Ovary (tissue), 9 donors: ENCODE results near the gene SLC4A3. TPM values are rescaled to one million over a fixed set of nuclear protein-coding genes. Genes with fewer than 3 reads are reported as not detected.

ENCODE experiments used
- DNase-seq, 5 donors: peaks; one replicate each; pipeline ENCODE4 v3.0.0-alpha.2; 2019 to 2020
- H3K27ac ChIP-seq, 2 donors: fragments of 200-600 bp; one replicate each; pipeline versions ENCODE4 v1.5.1 to v1.8.0; 2019 to 2022
- H3K27me3 ChIP-seq: fragments of 200-600 bp; one replicate; pipeline ENCODE4 v1.8.0; 2022
- H3K36me3 ChIP-seq: fragments of 200-600 bp; sonication (generic); one replicate; pipeline ENCODE4 v1.5.1; 2019
- H3K4me1 ChIP-seq: one replicate; pipeline ENCODE4 v1.8.1; 2013; ENCODE audit warnings: mild to moderate bottlenecking, moderate library complexity; ENCODE audit not compliant: insufficient read depth
- H3K4me3 ChIP-seq: fragments of 200-600 bp; sonication (generic); one replicate; pipeline ENCODE4 v1.5.1; 2017
- H3K9me3 ChIP-seq, 2 donors: fragments of 200-600 bp in 1 of 2; sonication (generic) in 1 of 2; one replicate each; pipeline versions ENCODE4 v1.5.1 to v1.8.1; 2013 to 2019; ENCODE audit warnings: mild to moderate bottlenecking in 1 of 2, moderate library complexity in 1 of 2
- EP300 ChIP-seq: sonication (generic); formaldehyde crosslinking; IDR thresholded peaks from one replicate; pipeline ENCODE4 v1.6.1; 2017; ENCODE audit warnings: antibody characterized with exemption
- POLR2A ChIP-seq: fragments of 450-650 bp; IDR thresholded peaks from one replicate; pipeline ENCODE4 v1.6.1; 2017; ENCODE audit warnings: antibody characterized with exemption, mild to moderate bottlenecking, moderate library complexity
- WGBS, 3 donors: extraction: QIAGEN DNeasy Blood & Tissue Kit in 1 of 3; methylation state at CpG; one replicate each; pipeline versions ENCODE4 v1.1.5 to v1.1.7; 2013 to 2017; 5-methylcytosine and 5-hydroxymethylcytosine counted together
- intact Hi-C, 4 donors: fragments of 100-400 bp; cut with DNase I; formaldehyde crosslinking; loops; one replicate each; pipeline versions ENCODE4 v1.11.0 to v1.15.1; 2022 to 2023
- polyA plus RNA-seq, 2 donors: library from polyadenylated mRNA; stranded (reverse); fragments of 200-250 nt in 1 of 2; fragments of 350-450 nt in 1 of 2; fragmentation: Illumina TruSeq in 1 of 2; extraction: RNeasy Lipid Tissue Mini Kit (QIAGEN cat#74804) in 1 of 2; gene quantifications; one replicate each; pipeline ENCODE4 v1.2.3, GENCODE V29; 2013 to 2014
- total RNA-seq, 7 donors: library from RNA; depleted of rRNA in 2 of 7; stranded (reverse); fragments of >200 nt in 2 of 7; fragmentation: NEBNext Ultra II Directional in 3 of 7; extraction: Animal tissue kit (Norgen Biotek cat#: 25700) in 3 of 7; gene quantifications; one replicate each; pipeline versions ENCODE4 v1.1.0 to v1.2.4, GENCODE V29; 2016 to 2023
- TF ChIP-seq, protein P1 (sequence below), 3 donors: fragments of 450-650 bp in 2 of 3; fragments of 200-600 bp in 1 of 3; IDR thresholded peaks; one replicate each; pipeline versions ENCODE4 v1.5.1 to v1.8.0; 2016 to 2022; ENCODE audit warnings: antibody characterized with exemption in 3 of 3, mild to moderate bottlenecking in 1 of 3
- donor health status: DM: no; HTN: no; CAD: no; lungs with moderate emphysema.
- donor health status: DM: no; HTN: no; CAD: no.
- donor health status: Bipolar disorder and iron deficiency.
- donor health status: DM: yes; HTN: yes; CAD: no.
- donor health status: DM: no; HTN: no; CAD: no.
- donor health status: DM: yes; HTN: yes; CAD: no.

The SLC4A3 gene
- total and polyA plus RNA-seq, 9 donors = 5.3 to 232 (median 98.5) TPM

DNA sequence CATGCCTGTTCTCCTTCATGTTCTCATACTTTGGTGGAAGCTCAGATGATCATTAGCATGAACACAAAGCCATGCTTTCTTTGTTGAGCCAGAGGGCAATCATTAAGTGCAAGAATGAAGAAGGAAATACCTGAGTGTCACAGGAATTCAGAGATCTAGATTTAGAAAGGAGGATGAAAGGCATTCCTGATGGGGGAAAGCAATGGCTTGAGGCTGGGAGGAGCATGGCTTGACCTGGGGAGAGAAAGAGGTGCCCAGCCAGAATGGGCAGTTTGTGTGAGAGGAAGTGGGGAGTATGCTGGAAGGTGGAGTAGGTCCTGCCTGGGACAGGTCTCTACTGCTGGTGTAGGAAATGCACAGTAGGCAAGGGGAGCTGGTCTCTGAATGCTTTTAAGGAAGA, 35.1 kb downstream of the SLC4A3 start:
- Histone ChIP-seq H3K36me3 (no peaks in the 10 kb centered on the region), H3K4me1 (no peaks in the 10 kb centered on the region), H3K27ac (no peak overlapping the region), H3K4me3 (no peak overlapping the region), H3K27me3 (no peaks in the 10 kb centered on the region), H3K9me3 (no peaks in the 10 kb centered on the region)
- intact Hi-C loops = no loop called here
- DNase-seq = no peak
- TF ChIP-seq, protein P1, sequence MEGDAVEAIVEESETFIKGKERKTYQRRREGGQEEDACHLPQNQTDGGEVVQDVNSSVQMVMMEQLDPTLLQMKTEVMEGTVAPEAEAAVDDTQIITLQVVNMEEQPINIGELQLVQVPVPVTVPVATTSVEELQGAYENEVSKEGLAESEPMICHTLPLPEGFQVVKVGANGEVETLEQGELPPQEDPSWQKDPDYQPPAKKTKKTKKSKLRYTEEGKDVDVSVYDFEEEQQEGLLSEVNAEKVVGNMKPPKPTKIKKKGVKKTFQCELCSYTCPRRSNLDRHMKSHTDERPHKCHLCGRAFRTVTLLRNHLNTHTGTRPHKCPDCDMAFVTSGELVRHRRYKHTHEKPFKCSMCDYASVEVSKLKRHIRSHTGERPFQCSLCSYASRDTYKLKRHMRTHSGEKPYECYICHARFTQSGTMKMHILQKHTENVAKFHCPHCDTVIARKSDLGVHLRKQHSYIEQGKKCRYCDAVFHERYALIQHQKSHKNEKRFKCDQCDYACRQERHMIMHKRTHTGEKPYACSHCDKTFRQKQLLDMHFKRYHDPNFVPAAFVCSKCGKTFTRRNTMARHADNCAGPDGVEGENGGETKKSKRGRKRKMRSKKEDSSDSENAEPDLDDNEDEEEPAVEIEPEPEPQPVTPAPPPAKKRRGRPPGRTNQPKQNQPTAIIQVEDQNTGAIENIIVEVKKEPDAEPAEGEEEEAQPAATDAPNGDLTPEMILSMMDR (IDR thresholded peaks at IDR 0.05) = no peak
- TF ChIP-seq POLR2A = no peak
- no peak for TF ChIP-seq EP300

DNA sequence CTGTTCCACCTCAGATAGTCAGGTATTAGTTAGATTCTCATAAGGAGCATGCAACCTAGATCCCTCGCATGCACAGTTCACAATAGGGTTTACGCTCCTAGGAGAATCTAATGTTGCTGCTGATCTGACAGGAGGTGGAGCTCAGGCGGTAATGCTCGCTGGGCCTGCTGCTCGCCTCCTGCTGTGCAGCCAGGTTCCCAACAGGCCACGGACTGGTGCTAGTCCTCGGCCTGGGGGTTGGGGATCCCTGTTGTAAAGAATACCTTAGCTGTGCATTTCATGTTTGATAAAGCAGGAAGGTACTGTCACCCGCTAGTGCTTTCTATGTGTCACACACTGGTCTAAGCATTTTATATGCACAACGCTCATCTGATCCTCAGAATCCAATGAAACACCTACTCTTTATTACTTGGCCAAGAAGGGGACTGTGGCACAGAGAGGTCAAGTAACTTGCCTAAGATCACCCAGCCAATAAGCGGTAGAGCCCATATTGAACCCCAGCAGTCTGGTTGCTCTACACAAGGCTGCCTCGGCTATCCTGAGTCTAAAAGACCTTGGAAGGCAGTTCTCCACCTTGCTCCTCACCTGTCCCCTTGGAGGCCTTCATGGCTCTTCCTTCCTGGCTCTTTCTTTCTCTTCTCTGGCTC, 35.8 kb downstream of the SLC4A3 start:
- WGBS, 3 donors = 86 to 89% (median 87%) methylated on average over 11 of the region's 11 CpGs

DNA sequence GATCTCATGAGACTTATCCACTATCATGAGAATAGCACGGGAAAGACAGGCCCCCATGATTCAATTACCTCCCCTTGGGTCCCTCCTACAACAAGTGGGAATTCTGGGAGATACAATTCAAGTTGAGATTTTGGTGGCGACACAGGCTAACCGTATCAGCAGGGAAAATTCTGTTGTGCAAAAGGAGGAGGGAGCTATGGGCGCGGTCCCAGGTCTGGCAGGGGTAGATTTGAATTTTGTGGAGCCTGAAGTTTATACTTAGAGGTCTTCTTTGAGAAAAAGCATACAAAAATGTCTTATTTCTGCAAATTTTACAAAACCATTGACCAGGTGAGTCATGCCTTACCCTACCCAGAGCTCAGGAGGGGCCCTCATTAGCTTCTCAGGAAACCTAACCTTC, 36.6 kb downstream of the SLC4A3 start:
- no peaks in the 10 kb centered on the region for H3K36me3 ChIP-seq
- no peaks in the 10 kb centered on the region for H3K9me3 ChIP-seq
- H3K27ac ChIP-seq = no peak overlapping the region
- TF ChIP-seq POLR2A = no peak
- TF ChIP-seq EP300 = no peak
- TF ChIP-seq, protein P1 (IDR thresholded peaks at IDR 0.05) = no peak
- intact Hi-C loops = no loop called here
- no peaks in the 10 kb centered on the region for H3K4me1 ChIP-seq
- WGBS, 3 donors = 95 to 99% (median 96%) methylated on average over 5 of the region's 5 CpGs
- no peaks in the 10 kb centered on the region for H3K27me3 ChIP-seq
- no peak for DNase-seq
- H3K4me3 ChIP-seq = no peak overlapping the region

More for the DNA sequence above, 35.8 kb downstream of the SLC4A3 start:
- Histone ChIP-seq H3K4me1 (no peaks in the 10 kb centered on the region), H3K4me3 (no peak overlapping the region), H3K27ac (no peak overlapping the region), H3K36me3 (no peaks in the 10 kb centered on the region), H3K27me3 (no peaks in the 10 kb centered on the region), H3K9me3 (no peaks in the 10 kb centered on the region)
- intact Hi-C loops = no loop called here
- TF ChIP-seq EP300 (no peak), POLR2A (no peak)
- TF ChIP-seq, protein P1 (IDR thresholded peaks at IDR 0.05) = no peak
- DNase-seq = no peak

DNA sequence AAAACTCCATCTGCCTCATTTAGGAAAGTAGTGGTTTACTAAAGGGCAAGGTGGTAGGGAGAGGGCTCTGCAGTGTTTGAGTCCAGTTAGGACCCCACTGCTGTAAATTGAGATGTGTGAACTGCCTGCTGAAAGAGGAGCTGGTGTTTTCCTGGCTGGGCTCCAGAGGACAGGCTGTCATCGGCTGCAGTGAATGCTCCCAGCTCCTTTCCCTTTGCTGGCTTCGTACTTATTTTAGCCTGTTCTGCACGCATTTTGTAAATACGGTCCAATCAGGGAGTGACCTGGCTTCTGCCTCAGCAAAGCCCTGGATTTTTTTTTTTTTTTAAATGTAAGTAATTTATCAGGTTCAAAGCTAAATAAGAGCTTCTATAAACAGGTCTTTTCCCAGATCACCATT, 37.5 kb downstream of the SLC4A3 start:
- 5 to 12% (median 9%) methylated on average over 4 of the region's 4 CpGs for WGBS, 3 donors
- no peak overlapping the region for H3K4me3 ChIP-seq
- TF ChIP-seq, protein P1 (IDR thresholded peaks at IDR 0.05) = no peak
- no peak for TF ChIP-seq POLR2A
- no peak for TF ChIP-seq EP300
- H3K4me1 ChIP-seq = no peaks in the 10 kb centered on the region
- no peaks in the 10 kb centered on the region for H3K27me3 ChIP-seq
- no peaks in the 10 kb centered on the region for H3K9me3 ChIP-seq
- intact Hi-C loops = no loop called here
- H3K27ac ChIP-seq = no peak overlapping the region
- peak; percentile 79 to 86 (median 84) for DNase-seq
- H3K36me3 ChIP-seq = no peaks in the 10 kb centered on the region
